Thyroid gland (tissue), 4 donors: ENCODE data around the gene SHD. TPM values are rescaled to one million over a fixed set of nuclear protein-coding genes. Genes with fewer than 3 reads are reported as not detected.
"Not testable (repeated sequence)": the region's sequence is repeated elsewhere in the genome, so short reads cannot be mapped to it uniquely, and the experiment has no call there.

Experiments
- DNase-seq, 2 donors: peaks; one replicate each; pipeline ENCODE4 v3.0.0-alpha.2; 2019
- H3K27ac ChIP-seq, 3 donors: fragments of 200-600 bp; sonication (generic); 1 replicate in 2 of 3; 2 replicates in 1 of 3; pipeline ENCODE4 v1.5.1; 2016 to 2019; ENCODE audit warnings: mild to moderate bottlenecking in 1 of 3, moderate library complexity in 1 of 3
- H3K27me3 ChIP-seq: fragments of 200-600 bp; sonication (generic); one replicate; pipeline ENCODE4 v1.5.1; 2019
- H3K36me3 ChIP-seq, 2 donors: fragments of 200-600 bp; sonication (generic); one replicate each; pipeline ENCODE4 v1.5.1; 2016 to 2019
- H3K4me1 ChIP-seq, 2 donors: fragments of 200-600 bp; sonication (generic); one replicate each; pipeline ENCODE4 v1.5.1; 2017 to 2019
- H3K4me3 ChIP-seq, 3 donors: fragments of 200-600 bp; sonication (generic); replicated peaks in 1 of 3; 1 replicate in 2 of 3; 2 replicates in 1 of 3; pipeline ENCODE4 v1.5.1; 2016; ENCODE audit warnings: mild to moderate bottlenecking in 1 of 3
- H3K9me3 ChIP-seq: fragments of 200-600 bp; sonication (generic); one replicate; pipeline ENCODE4 v1.5.1; 2017
- CTCF ChIP-seq, 6 experiments: fragments of 200-600 bp in 3 of 6; fragments of 450-650 bp in 3 of 6; sonication (generic) in 3 of 6; IDR thresholded peaks; one replicate each; pipeline ENCODE4 v1.5.1; 2016 to 2019; ENCODE audit warnings: antibody characterized with exemption in 6 of 6, mild to moderate bottlenecking in 2 of 6, inconsistent platforms in 1 of 6, moderate library complexity in 1 of 6
- POLR2A ChIP-seq, 2 donors: fragments of 450-650 bp; IDR thresholded peaks; one replicate each; pipeline ENCODE4 v1.6.1; 2017; ENCODE audit warnings: antibody characterized with exemption in 2 of 2, mild to moderate bottlenecking in 2 of 2, moderate library complexity in 1 of 2
- WGBS, 2 donors: methylation state at CpG; one replicate each; pipeline ENCODE4 v1.1.5; 2017; 5-methylcytosine and 5-hydroxymethylcytosine counted together
- intact Hi-C: fragments of 100-400 bp; cut with DNase I; formaldehyde crosslinking; loops from one replicate; pipeline ENCODE4 v1.15.1; 2023
- total RNA-seq, 4 donors: library from RNA; depleted of rRNA; stranded (reverse); fragments of >200 nt; gene quantifications; one replicate each; pipeline ENCODE4 v1.2.3, GENCODE V29; 2016

Gene SHD
- total RNA-seq, 4 donors from 2014 or later, result not detected

- no peak for DNase-seq
- Histone ChIP-seq H3K4me3 (no peak overlapping the region), H3K27ac (no peak overlapping the region), H3K4me1 (peaks cover 0 to 9% of the 10 kb centered on the region in 2 donors), H3K27me3 (peaks cover 16% of the 10 kb centered on the region), H3K36me3 (no peaks in the 10 kb centered on the region), H3K9me3 (no peaks in the 10 kb centered on the region)
- TF ChIP-seq POLR2A (IDR thresholded peaks at IDR 0.05) (no peak), CTCF (IDR thresholded peaks at IDR 0.05) (no peak)
- intact Hi-C loops, result no loop called here
- WGBS, 2 donors, result no CpG with 5 or more reads among the region's 30 CpGs
Observed at GRCh38 chr19:4279267-4279529, 132 bp downstream of the SHD start.

- H3K27ac ChIP-seq, result no peak overlapping the region
- intact Hi-C loops, result no loop called here
- H3K36me3 ChIP-seq, result no peaks in the 10 kb centered on the region
- TF ChIP-seq POLR2A (IDR thresholded peaks at IDR 0.05) (no peak), CTCF (IDR thresholded peaks at IDR 0.05) (no peak)
- H3K27me3 ChIP-seq, result peaks cover 16% of the 10 kb centered on the region
- no peaks in the 10 kb centered on the region for H3K9me3 ChIP-seq
- DNase-seq, result no peak
- no peak overlapping the region for H3K4me3 ChIP-seq
- 5% methylated on average over 35 to 46 of the region's 71 CpGs for WGBS, 2 donors
- peaks cover 0 to 9% of the 10 kb centered on the region in 2 donors for H3K4me1 ChIP-seq
Observed at GRCh38 chr19:4279530-4280422, 710 bp downstream of the SHD start.

- H3K27me3 ChIP-seq, result peaks cover 9% of the 10 kb centered on the region
- H3K4me1 ChIP-seq, result peaks cover 0 to 4% of the 10 kb centered on the region in 2 donors
- intact Hi-C loops, result no loop called here
- no peaks in the 10 kb centered on the region for H3K9me3 ChIP-seq
- no peak for DNase-seq
- no peak overlapping the region for H3K4me3 ChIP-seq
- TF ChIP-seq CTCF (IDR thresholded peaks at IDR 0.05), result no peak
- WGBS, 2 donors, result 47 to 48% methylated on average over 20 of the region's 20 CpGs
- no peaks in the 10 kb centered on the region for H3K36me3 ChIP-seq
- no peak overlapping the region for H3K27ac ChIP-seq
Observed at GRCh38 chr19:4284176-4284958, 5.3 kb downstream of the SHD start.

GRCh38 chr19:4284974-4285373, 5.9 kb downstream of the SHD start:
- no peak overlapping the region for H3K4me3 ChIP-seq
- intact Hi-C loops, result no loop called here
- no peaks in the 10 kb centered on the region for H3K36me3 ChIP-seq
- no peaks in the 10 kb centered on the region for H3K4me1 ChIP-seq
- WGBS, 2 donors, result 76 to 83% methylated on average over 6 of the region's 6 CpGs
- peaks cover 3% of the 10 kb centered on the region for H3K27me3 ChIP-seq
- H3K9me3 ChIP-seq, result no peaks in the 10 kb centered on the region
- TF ChIP-seq CTCF (IDR thresholded peaks at IDR 0.05) (no peak), POLR2A (IDR thresholded peaks at IDR 0.05) (no peak)
- no peak for DNase-seq
- H3K27ac ChIP-seq, result no peak overlapping the region

GRCh38 chr19:4286141-4286540, 7.1 kb downstream of the SHD start:
- intact Hi-C loops, H3K27me3 ChIP-seq, H3K4me1 ChIP-seq, H3K36me3 ChIP-seq, DNase-seq, H3K27ac ChIP-seq, H3K9me3 ChIP-seq, H3K4me3 ChIP-seq: not testable (repeated sequence)
- 87 to 88% methylated on average over 4 of the region's 4 CpGs for WGBS, 2 donors
